Measurements from ENCODE around the gene DDIT4. TPM values are rescaled to one million over a fixed set of nuclear protein-coding genes. Genes with fewer than 3 reads are reported as not detected.
"Not testable (repeated sequence)": the region's sequence is repeated elsewhere in the genome, so short reads cannot be mapped to it uniquely, and the experiment has no call there.

DDIT4 gene
- total RNA-seq, 1 donor from 2014 or later = 87.2 TPM

DNA sequence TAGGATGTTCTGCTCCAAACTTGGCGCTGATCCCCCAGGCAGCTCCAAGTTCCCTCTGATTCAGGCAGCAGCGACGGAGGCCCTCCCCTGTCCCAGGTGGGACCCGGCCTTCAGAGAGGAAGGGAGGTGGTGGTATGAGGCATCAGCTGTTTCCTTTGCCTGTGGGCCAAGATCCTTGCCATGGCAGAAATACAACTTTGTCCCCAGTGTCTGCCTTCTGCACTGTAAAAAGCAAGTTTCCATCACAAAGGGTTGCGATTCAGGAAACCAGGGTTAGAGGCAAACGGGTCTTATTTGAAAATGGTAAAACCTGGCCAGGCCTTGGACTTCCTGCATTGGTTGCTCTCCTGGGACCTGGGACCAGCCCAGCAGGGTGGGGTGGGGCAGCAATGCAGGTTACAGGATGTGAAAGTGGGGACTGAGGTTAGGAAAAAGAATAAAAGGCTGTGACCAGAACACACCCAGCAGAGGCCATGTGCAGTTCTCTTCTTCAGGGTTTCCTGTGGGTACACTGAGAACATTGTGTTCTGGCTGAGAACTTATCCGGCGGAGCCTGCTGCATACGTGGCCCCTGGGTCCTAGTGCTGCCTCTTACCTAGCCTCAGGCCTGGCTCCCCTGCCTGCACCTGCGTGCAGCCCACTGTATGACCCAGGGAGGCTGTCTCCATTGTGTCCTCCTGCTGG, 25.1 kb upstream of the DDIT4 start:
- Histone ChIP-seq H3K27me3 (ENCODE audit: control insufficient read depth in 3 of 3, insufficient read depth in 3 of 3, low read length in 3 of 3) (no peaks in the 10 kb centered on the region), H3K9me3 (ENCODE audit: control insufficient read depth in 3 of 3, low read length in 3 of 3) (no peaks in the 10 kb centered on the region), H3K36me3 (ENCODE audit: control insufficient read depth in 3 of 3, insufficient read depth in 3 of 3, low read length in 3 of 3) (no peaks in the 10 kb centered on the region), H3K4me3 (ENCODE audit: low read length in 3 of 3) (peak overlapping the region; percentile 44 to 63 (median 56)), H3K4me1 (ENCODE audit: control insufficient read depth in 3 of 3, insufficient read depth in 3 of 3, low read length in 3 of 3) (peaks cover 66 to 79% (median 66%) of the 10 kb centered on the region in 3 donors), H3K27ac (ENCODE audit: low read depth, low read length) (peak overlapping the region; percentile 90), H3K9ac (ENCODE audit: low read depth in 1 of 3, low read length in 3 of 3) (peak overlapping the region; percentile 73 to 79 (median 75))

GRCh38 chr10:72249176-72249862, 24.4 kb upstream of the DDIT4 start:
- H3K27me3 ChIP-seq (ENCODE audit: control insufficient read depth in 3 of 3, insufficient read depth in 3 of 3, low read length in 3 of 3); H3K9me3 ChIP-seq (ENCODE audit: control insufficient read depth in 3 of 3, low read length in 3 of 3); H3K36me3 ChIP-seq (ENCODE audit: control insufficient read depth in 3 of 3, insufficient read depth in 3 of 3, low read length in 3 of 3); H3K9ac ChIP-seq (ENCODE audit: low read depth in 1 of 3, low read length in 3 of 3): not testable (repeated sequence)
- H3K4me1 ChIP-seq (ENCODE audit: control insufficient read depth in 3 of 3, insufficient read depth in 3 of 3, low read length in 3 of 3) = peaks cover 63 to 79% (median 68%) of the 10 kb centered on the region in 3 donors
- H3K4me3 ChIP-seq (ENCODE audit: low read length in 3 of 3) = peak overlapping the region in 2 of 3 donors; percentile 56 to 63
- peak overlapping the region; percentile 90 for H3K27ac ChIP-seq (ENCODE audit: low read depth, low read length)

- peaks cover 67 to 81% (median 74%) of the 10 kb centered on the region in 3 donors for H3K4me1 ChIP-seq (ENCODE audit: control insufficient read depth in 3 of 3, insufficient read depth in 3 of 3, low read length in 3 of 3)
- no peaks in the 10 kb centered on the region for H3K36me3 ChIP-seq (ENCODE audit: control insufficient read depth in 3 of 3, insufficient read depth in 3 of 3, low read length in 3 of 3)
- H3K27me3 ChIP-seq (ENCODE audit: control insufficient read depth in 3 of 3, insufficient read depth in 3 of 3, low read length in 3 of 3) = no peaks in the 10 kb centered on the region
- H3K9me3 ChIP-seq (ENCODE audit: control insufficient read depth in 3 of 3, low read length in 3 of 3) = no peaks in the 10 kb centered on the region
- no peak overlapping the region for H3K4me3 ChIP-seq (ENCODE audit: low read length in 3 of 3)
- peak overlapping the region; percentile 11 for H3K27ac ChIP-seq (ENCODE audit: low read depth, low read length)
- peak overlapping the region in 1 of 3 donors; percentile 20 for H3K9ac ChIP-seq (ENCODE audit: low read depth in 1 of 3, low read length in 3 of 3)
Observed at GRCh38 chr10:72250666-72251065, 23.1 kb upstream of the DDIT4 start.

DNA sequence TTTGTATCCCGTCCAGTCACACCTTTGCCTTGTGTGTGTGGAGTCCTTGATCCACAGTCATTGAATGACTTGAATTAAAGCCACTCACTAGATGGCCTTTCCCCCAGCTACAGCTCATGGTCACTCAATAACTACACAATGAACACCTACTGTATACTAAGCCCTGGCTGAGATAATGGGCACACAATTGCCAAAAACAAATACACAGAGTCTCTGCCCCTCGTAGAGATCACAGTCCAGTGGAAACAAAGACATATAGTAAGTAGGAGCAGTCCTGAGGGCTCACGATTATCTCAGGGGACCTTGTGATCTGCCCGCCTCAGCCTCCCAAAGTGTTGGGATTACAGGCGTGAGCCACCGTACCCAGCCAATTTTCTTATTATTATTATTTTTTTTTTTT, 22.1 kb upstream of the DDIT4 start:
- H3K36me3 ChIP-seq (ENCODE audit: control insufficient read depth in 3 of 3, insufficient read depth in 3 of 3, low read length in 3 of 3) = no peaks in the 10 kb centered on the region
- no peak overlapping the region for H3K4me3 ChIP-seq (ENCODE audit: low read length in 3 of 3)
- H3K27ac ChIP-seq (ENCODE audit: low read depth, low read length) = no peak overlapping the region
- H3K9ac ChIP-seq (ENCODE audit: low read depth in 1 of 3, low read length in 3 of 3) = no peak overlapping the region
- peaks cover 66 to 82% (median 75%) of the 10 kb centered on the region in 3 donors for H3K4me1 ChIP-seq (ENCODE audit: control insufficient read depth in 3 of 3, insufficient read depth in 3 of 3, low read length in 3 of 3)
- H3K9me3 ChIP-seq (ENCODE audit: control insufficient read depth in 3 of 3, low read length in 3 of 3) = no peaks in the 10 kb centered on the region
- H3K27me3 ChIP-seq (ENCODE audit: control insufficient read depth in 3 of 3, insufficient read depth in 3 of 3, low read length in 3 of 3) = no peaks in the 10 kb centered on the region

GRCh38 chr10:72252972-72253371, 20.8 kb upstream of the DDIT4 start:
- H3K9me3 ChIP-seq (ENCODE audit: control insufficient read depth in 3 of 3, low read length in 3 of 3) = no peaks in the 10 kb centered on the region
- H3K36me3 ChIP-seq (ENCODE audit: control insufficient read depth in 3 of 3, insufficient read depth in 3 of 3, low read length in 3 of 3) = no peaks in the 10 kb centered on the region
- no peaks in the 10 kb centered on the region for H3K27me3 ChIP-seq (ENCODE audit: control insufficient read depth in 3 of 3, insufficient read depth in 3 of 3, low read length in 3 of 3)
- no peak overlapping the region for H3K9ac ChIP-seq (ENCODE audit: low read depth in 1 of 3, low read length in 3 of 3)
- H3K4me1 ChIP-seq (ENCODE audit: control insufficient read depth in 3 of 3, insufficient read depth in 3 of 3, low read length in 3 of 3) = peaks cover 66 to 80% (median 72%) of the 10 kb centered on the region in 3 donors
- H3K27ac ChIP-seq (ENCODE audit: low read depth, low read length) = peak overlapping the region; percentile 89
- H3K4me3 ChIP-seq (ENCODE audit: low read length in 3 of 3) = peak overlapping the region in 1 of 3 donors; percentile 3

DNA sequence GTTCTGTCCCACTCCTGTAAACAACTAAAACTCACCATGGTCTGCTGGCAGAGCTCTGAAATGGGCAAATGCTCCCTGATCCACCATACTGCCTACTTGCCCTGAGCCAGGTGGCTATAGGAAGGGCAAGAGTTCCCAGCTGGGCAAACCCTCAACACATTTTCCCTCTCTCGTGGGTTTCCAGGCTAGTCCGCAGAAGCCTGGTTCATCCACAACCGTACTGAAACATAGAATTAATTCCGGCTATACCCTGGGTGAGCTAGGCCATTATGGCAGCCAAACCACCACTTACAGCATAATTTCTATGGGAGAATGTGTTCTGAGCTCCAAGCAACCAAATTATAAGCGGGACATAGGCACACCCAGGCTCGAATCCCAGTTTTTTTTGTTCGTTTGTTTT, 20.1 kb upstream of the DDIT4 start:
- Histone ChIP-seq H3K27ac (ENCODE audit: low read depth, low read length) (peak overlapping the region; percentile 89), H3K9ac (ENCODE audit: low read depth in 1 of 3, low read length in 3 of 3) (no peak overlapping the region), H3K4me1 (ENCODE audit: control insufficient read depth in 3 of 3, insufficient read depth in 3 of 3, low read length in 3 of 3) (peaks cover 64 to 77% (median 66%) of the 10 kb centered on the region in 3 donors), H3K27me3 (ENCODE audit: control insufficient read depth in 3 of 3, insufficient read depth in 3 of 3, low read length in 3 of 3) (no peaks in the 10 kb centered on the region), H3K36me3 (ENCODE audit: control insufficient read depth in 3 of 3, insufficient read depth in 3 of 3, low read length in 3 of 3) (no peaks in the 10 kb centered on the region), H3K9me3 (ENCODE audit: control insufficient read depth in 3 of 3, low read length in 3 of 3) (no peaks in the 10 kb centered on the region), H3K4me3 (ENCODE audit: low read length in 3 of 3) (no peak overlapping the region)

- peak overlapping the region; percentile 48 to 61 (median 54) for H3K4me3 ChIP-seq (ENCODE audit: low read length in 3 of 3)
- H3K27me3 ChIP-seq (ENCODE audit: control insufficient read depth in 3 of 3, insufficient read depth in 3 of 3, low read length in 3 of 3) = no peaks in the 10 kb centered on the region
- H3K27ac ChIP-seq (ENCODE audit: low read depth, low read length) = peak overlapping the region; percentile 89
- no peaks in the 10 kb centered on the region for H3K36me3 ChIP-seq (ENCODE audit: control insufficient read depth in 3 of 3, insufficient read depth in 3 of 3, low read length in 3 of 3)
- peak overlapping the region; percentile 60 to 83 (median 71) for H3K9ac ChIP-seq (ENCODE audit: low read depth in 1 of 3, low read length in 3 of 3)
- no peaks in the 10 kb centered on the region for H3K9me3 ChIP-seq (ENCODE audit: control insufficient read depth in 3 of 3, low read length in 3 of 3)
- H3K4me1 ChIP-seq (ENCODE audit: control insufficient read depth in 3 of 3, insufficient read depth in 3 of 3, low read length in 3 of 3) = peaks cover 65 to 79% (median 68%) of the 10 kb centered on the region in 3 donors
Observed at GRCh38 chr10:72254813-72255568, 18.7 kb upstream of the DDIT4 start.

GRCh38 chr10:72255977-72256729, 17.6 kb upstream of the DDIT4 start:
- H3K9me3 ChIP-seq (ENCODE audit: control insufficient read depth in 3 of 3, low read length in 3 of 3) = no peaks in the 10 kb centered on the region
- H3K36me3 ChIP-seq (ENCODE audit: control insufficient read depth in 3 of 3, insufficient read depth in 3 of 3, low read length in 3 of 3) = no peaks in the 10 kb centered on the region
- no peak overlapping the region for H3K4me3 ChIP-seq (ENCODE audit: low read length in 3 of 3)
- H3K9ac ChIP-seq (ENCODE audit: low read depth in 1 of 3, low read length in 3 of 3) = peak overlapping the region in 1 of 3 donors; percentile 1
- H3K4me1 ChIP-seq (ENCODE audit: control insufficient read depth in 3 of 3, insufficient read depth in 3 of 3, low read length in 3 of 3) = peaks cover 66 to 82% (median 71%) of the 10 kb centered on the region in 3 donors
- peak overlapping the region; percentile 89 for H3K27ac ChIP-seq (ENCODE audit: low read depth, low read length)
- no peaks in the 10 kb centered on the region for H3K27me3 ChIP-seq (ENCODE audit: control insufficient read depth in 3 of 3, insufficient read depth in 3 of 3, low read length in 3 of 3)

- Histone ChIP-seq H3K36me3 (ENCODE audit: control insufficient read depth in 3 of 3, insufficient read depth in 3 of 3, low read length in 3 of 3) (no peaks in the 10 kb centered on the region), H3K27me3 (ENCODE audit: control insufficient read depth in 3 of 3, insufficient read depth in 3 of 3, low read length in 3 of 3) (no peaks in the 10 kb centered on the region), H3K27ac (ENCODE audit: low read depth, low read length) (peak overlapping the region; percentile 50), H3K4me1 (ENCODE audit: control insufficient read depth in 3 of 3, insufficient read depth in 3 of 3, low read length in 3 of 3) (peaks cover 72 to 80% (median 76%) of the 10 kb centered on the region in 3 donors), H3K9ac (ENCODE audit: low read depth in 1 of 3, low read length in 3 of 3) (peak overlapping the region in 2 of 3 donors; percentile 19 to 57), H3K9me3 (ENCODE audit: control insufficient read depth in 3 of 3, low read length in 3 of 3) (no peaks in the 10 kb centered on the region), H3K4me3 (ENCODE audit: low read length in 3 of 3) (no peak overlapping the region)
Observed at GRCh38 chr10:72257051-72257892, 16.5 kb upstream of the DDIT4 start.
